ENCODE results near the gene LCNL1. TPM values are rescaled to one million over a fixed set of nuclear protein-coding genes. Genes with fewer than 3 reads are reported as not detected.
A peak's percentile ranks its signal among the peaks of the same experiment; 100 is the strongest.

LCNL1 gene
- polyA plus RNA-seq, 3 donors from 2014 or later: not detected

DNA sequence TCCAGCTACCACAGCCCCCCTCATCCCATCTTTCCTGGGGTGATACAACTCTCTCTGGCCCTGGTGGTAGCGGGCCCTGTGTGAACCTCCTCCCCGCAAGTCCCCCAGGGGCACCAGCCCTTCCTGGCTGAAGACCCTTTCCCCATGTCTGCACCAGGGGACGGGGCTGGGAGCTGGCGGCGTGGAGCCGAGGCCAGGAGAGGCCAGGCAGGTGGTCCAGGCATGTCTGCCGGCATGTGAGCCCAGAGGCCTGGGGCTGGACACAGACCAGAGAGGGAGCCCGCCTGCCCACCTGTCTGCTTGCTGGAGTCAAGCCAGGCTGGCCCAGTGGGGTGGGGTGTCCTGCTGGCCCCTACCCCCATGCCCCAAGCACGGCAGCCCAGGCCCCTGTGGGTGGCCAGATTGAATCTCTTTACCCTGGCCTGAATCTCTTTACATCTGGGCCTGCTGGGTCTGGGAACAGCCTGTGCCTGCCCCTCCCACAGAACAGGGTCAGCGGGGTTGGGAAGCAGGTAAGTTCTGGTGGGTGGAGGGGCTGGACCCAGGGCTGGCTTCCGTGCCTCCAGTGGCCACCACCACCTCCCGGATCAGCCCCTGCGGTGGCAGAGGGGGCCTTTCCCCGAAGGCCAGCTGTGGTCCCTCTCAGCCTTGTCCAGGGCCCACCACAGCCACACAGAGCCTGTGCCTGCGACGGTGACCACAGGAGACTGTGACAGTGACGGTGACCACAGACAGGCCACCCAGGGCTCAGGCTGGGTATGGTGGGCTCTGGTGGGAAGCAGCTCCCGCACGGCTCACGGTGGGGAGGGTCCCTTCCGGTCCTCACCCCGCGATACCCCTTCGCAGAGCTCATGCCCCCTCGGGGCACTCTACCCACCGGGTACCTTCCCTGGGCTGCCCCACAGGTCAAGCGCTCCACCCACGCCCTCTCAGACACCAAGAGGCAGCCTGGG lies 23.6 kb upstream of the LCNL1 start:
- Mint-ChIP-seq H3K4me3 (peak overlapping the region in 4 of 5 donors; percentile 18 to 87 (median 66)), H3K27ac (peak overlapping the region; percentile 88 to 100 (median 98)), H3K4me1 (peaks cover 59 to 73% of the 10 kb centered on the region in 2 donors), H3K36me3 (peaks cover 6 to 7% (median 7%) of the 10 kb centered on the region in 3 donors), H3K27me3 (ENCODE audit: low read depth in 3 of 3) (peaks cover 4 to 8% (median 5%) of the 10 kb centered on the region in 3 donors), H3K9me3 (peaks cover 0 to 5% (median 0%) of the 10 kb centered on the region in 6 donors)
- DNase-seq: peak in 2 of 3 donors; percentile 38 to 52

DNA sequence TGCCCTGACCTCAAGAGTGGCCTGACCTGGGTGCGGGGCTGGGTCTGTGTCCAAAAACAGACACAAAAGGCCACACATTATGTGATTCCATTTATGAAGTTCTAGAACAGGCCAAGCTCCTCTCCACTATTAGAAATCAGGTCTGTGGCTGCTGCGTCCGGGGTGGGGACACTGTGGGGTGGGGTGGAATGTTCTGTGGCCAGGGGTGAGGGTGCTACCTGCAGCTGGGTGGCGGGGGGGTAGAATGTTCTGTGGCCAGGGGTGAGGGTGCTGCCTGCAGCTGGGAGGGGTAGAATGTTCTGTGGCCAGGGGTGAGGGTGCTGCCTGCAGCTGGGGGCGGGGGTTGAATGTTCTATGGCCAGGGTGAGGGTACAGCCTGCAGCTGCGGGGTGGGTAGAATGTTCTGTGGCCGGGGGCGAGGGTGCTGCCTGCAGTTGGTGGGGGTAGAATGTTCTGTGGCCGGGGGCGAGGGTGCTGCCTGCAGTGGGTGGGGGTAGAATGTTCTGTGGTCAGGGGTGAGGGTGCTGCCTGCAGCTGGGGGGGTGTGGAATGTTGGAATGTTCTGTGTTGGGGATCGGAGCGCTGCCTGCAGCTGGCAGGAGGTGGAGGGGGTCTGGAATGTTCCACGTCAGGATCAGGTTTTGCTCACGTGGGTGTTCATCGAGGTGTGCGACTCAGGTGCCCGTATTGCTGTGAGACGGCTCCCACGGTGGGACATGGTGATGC lies 22.4 kb upstream of the LCNL1 start:
- peaks cover 70 to 78% of the 10 kb centered on the region in 2 donors for H3K4me1 Mint-ChIP-seq
- H3K36me3 Mint-ChIP-seq: peaks cover 6 to 7% (median 7%) of the 10 kb centered on the region in 3 donors
- peak overlapping the region; percentile 88 to 100 (median 98) for H3K27ac Mint-ChIP-seq

DNA sequence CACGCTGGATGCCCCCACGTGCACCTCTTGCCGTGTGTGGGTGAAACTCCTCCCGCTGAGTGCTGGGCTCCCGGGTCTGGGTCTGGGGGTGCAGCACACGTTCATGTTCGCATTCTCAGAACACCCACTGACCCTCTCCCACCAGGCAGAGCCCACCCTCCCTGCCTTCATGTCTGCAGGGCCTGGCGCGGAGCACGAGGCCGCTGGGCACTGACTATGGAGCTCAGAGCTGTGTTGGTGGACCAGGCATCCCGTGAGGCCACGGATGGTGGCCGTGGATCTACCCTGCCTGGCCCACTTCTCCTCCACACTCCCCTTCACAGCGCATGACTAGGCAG lies 21.9 kb upstream of the LCNL1 start:
- Mint-ChIP-seq H3K9me3 (peaks cover 0 to 5% (median 0%) of the 10 kb centered on the region in 6 donors), H3K27ac (peak overlapping the region; percentile 88 to 100 (median 98)), H3K36me3 (peaks cover 6 to 7% (median 7%) of the 10 kb centered on the region in 3 donors), H3K4me3 (peak overlapping the region in 4 of 5 donors; percentile 86 to 93 (median 86)), H3K27me3 (ENCODE audit: low read depth in 3 of 3) (peaks cover 7 to 11% (median 8%) of the 10 kb centered on the region in 3 donors), H3K4me1 (peaks cover 75 to 83% of the 10 kb centered on the region in 2 donors)
- DNase-seq: peak in 1 of 3 donors; percentile 36

More for the DNA sequence above, 22.4 kb upstream of the LCNL1 start:
- H3K9me3 Mint-ChIP-seq: peaks cover 0 to 5% (median 0%) of the 10 kb centered on the region in 6 donors
- H3K4me3 Mint-ChIP-seq: peak overlapping the region; percentile 81 to 93 (median 86)
- H3K27me3 Mint-ChIP-seq (ENCODE audit: low read depth in 3 of 3): peaks cover 4 to 8% (median 8%) of the 10 kb centered on the region in 3 donors
- DNase-seq: peak; percentile 80 to 88 (median 84)

DNA sequence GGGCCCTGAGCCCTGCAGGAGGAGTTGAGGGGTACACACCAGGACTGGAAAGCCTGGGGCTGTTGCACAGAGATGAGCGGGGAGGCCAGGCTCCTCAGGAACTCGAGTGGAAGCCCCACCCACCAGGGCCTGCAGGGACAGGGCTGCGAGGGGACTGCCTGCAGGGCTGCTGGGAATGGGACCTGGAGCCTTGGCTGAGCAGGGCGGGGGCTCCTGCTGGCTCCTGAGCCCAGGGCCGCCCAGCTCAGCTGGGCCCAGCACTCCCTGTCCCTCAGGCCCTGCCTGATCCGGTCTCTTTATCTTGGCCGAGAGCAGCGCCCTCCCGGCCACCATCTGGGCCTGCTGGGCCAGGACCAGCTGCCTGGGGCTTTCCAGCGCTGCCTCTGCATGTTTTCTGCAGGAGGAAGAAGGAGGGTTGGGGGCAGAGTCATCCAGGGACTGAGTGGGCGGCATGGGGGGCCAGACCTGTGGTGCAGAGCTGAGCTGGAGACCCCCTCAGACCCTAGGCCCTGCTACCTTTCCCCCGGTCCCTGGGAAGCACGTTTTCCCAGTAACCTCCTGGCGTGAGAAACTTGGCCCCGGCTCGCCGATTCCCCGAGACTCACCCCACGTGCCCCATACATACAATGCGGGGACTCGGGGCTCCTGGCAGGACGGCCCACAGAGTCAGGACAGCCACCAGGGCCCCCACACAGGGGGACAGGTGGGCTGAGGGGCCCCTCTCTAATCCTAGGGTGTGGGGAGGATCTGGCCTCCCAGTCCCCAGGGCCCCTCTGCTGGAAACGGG lies 21.3 kb upstream of the LCNL1 start:
- Mint-ChIP-seq H3K4me1 (peaks cover 75 to 83% of the 10 kb centered on the region in 2 donors), H3K27me3 (ENCODE audit: low read depth in 3 of 3) (peaks cover 8 to 16% (median 9%) of the 10 kb centered on the region in 3 donors)

GRCh38 chr9:136962163-136962562 lies 20.6 kb upstream of the LCNL1 start:
- Mint-ChIP-seq H3K4me3 (peak overlapping the region; percentile 5 to 77 (median 70)), H3K27me3 (ENCODE audit: low read depth in 3 of 3) (peaks cover 5 to 16% (median 9%) of the 10 kb centered on the region in 3 donors), H3K36me3 (no peaks in the 10 kb centered on the region), H3K4me1 (peaks cover 72 to 83% of the 10 kb centered on the region in 2 donors), H3K27ac (peak overlapping the region; percentile 61 to 90 (median 82)), H3K9me3 (no peaks in the 10 kb centered on the region)
- no peak for DNase-seq

More for the DNA sequence above, 21.3 kb upstream of the LCNL1 start:
- Mint-ChIP-seq H3K9me3 (peaks cover 0 to 3% (median 0%) of the 10 kb centered on the region in 6 donors), H3K36me3 (peaks cover 3 to 4% (median 3%) of the 10 kb centered on the region in 3 donors), H3K27ac (peak overlapping the region; percentile 61 to 100 (median 94)), H3K4me3 (peak overlapping the region in 3 of 5 donors; percentile 66 to 93 (median 87))
- no peak for DNase-seq

DNA sequence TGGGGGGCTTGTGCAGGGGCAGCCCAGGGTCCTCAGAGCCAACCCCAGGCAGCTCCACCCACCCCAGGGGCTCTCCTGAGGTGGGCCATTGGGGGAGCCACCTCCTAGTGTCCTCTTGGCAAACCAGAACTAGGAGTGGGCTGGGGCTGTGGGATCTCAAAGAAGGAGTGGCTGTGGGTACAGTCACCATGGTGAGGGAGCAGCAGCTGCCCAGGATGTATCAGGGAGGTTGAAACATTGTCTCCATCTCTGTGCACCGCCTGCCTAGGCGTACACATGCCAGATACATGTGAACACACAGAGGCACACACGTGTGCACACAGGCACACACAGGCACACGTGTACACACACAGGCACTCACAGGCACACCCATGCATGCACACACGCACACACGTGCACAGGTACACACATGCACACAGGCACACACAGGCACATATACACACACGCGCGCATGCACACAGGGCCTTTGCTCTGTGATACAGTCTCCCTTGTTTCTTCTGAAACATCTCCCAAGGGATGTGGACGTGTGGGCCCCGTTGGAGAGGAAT lies 20.0 kb upstream of the LCNL1 start:
- no peak for DNase-seq
- Mint-ChIP-seq H3K4me1 (peaks cover 68 to 81% of the 10 kb centered on the region in 2 donors), H3K36me3 (no peaks in the 10 kb centered on the region), H3K27ac (peak overlapping the region; percentile 79 to 90 (median 86)), H3K4me3 (peak overlapping the region; percentile 56 to 77 (median 70)), H3K27me3 (ENCODE audit: low read depth in 3 of 3) (peaks cover 5 to 16% (median 9%) of the 10 kb centered on the region in 3 donors), H3K9me3 (no peaks in the 10 kb centered on the region)

- Mint-ChIP-seq H3K27ac (peak overlapping the region in 5 of 6 donors; percentile 79 to 90 (median 86)), H3K4me1 (peaks cover 62 to 75% of the 10 kb centered on the region in 2 donors), H3K9me3 (no peaks in the 10 kb centered on the region), H3K4me3 (peak overlapping the region in 3 of 5 donors; percentile 70 to 77 (median 72)), H3K36me3 (no peaks in the 10 kb centered on the region), H3K27me3 (ENCODE audit: low read depth in 3 of 3) (peaks cover 5 to 16% (median 9%) of the 10 kb centered on the region in 3 donors)
- DNase-seq: no peak
Measured at GRCh38 chr9:136963341-136963740, 19.5 kb upstream of the LCNL1 start.

GRCh38 chr9:136963751-136964150 lies 19.0 kb upstream of the LCNL1 start:
- DNase-seq: no peak
- H3K4me3 Mint-ChIP-seq: no peak overlapping the region
- peaks cover 62 to 71% of the 10 kb centered on the region in 2 donors for H3K4me1 Mint-ChIP-seq
- no peaks in the 10 kb centered on the region for H3K36me3 Mint-ChIP-seq
- peaks cover 5 to 16% (median 9%) of the 10 kb centered on the region in 3 donors for H3K27me3 Mint-ChIP-seq (ENCODE audit: low read depth in 3 of 3)
- H3K9me3 Mint-ChIP-seq: no peaks in the 10 kb centered on the region
- H3K27ac Mint-ChIP-seq: peak overlapping the region in 1 of 6 donors; percentile 79

DNA sequence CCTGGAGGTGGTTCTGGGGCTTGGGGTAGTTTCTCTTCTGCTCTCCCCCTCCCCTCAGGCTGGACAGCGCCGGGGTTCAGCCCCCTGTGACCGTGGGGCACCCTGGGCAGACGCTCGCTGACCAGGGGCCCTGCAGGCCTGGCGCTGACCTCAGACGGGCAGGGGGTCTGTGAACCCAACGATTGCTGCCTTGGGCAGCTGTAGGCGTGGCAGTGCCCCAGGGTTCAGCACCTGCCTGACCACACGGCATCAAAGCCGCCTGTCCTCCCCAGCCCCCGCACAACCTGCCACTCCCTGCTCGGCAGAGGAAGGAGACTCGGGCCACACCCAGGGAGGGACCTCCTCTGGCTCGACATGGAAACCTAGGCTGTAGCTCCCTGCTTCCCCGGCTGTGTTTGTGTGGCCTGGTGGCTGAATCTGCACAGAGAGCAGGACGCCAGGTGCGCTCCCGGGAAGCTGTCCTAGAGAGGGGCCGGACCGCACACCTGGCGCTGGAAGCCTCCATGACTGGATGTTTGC lies 18.6 kb upstream of the LCNL1 start:
- no peaks in the 10 kb centered on the region for H3K9me3 Mint-ChIP-seq
- no peak for DNase-seq
- peak overlapping the region in 2 of 6 donors; percentile 46 to 62 for H3K27ac Mint-ChIP-seq
- H3K4me3 Mint-ChIP-seq: peak overlapping the region in 2 of 5 donors; percentile 31 to 56
- H3K27me3 Mint-ChIP-seq (ENCODE audit: low read depth in 3 of 3): peaks cover 5 to 16% (median 9%) of the 10 kb centered on the region in 3 donors
- H3K36me3 Mint-ChIP-seq: no peaks in the 10 kb centered on the region
- peaks cover 57 to 67% of the 10 kb centered on the region in 2 donors for H3K4me1 Mint-ChIP-seq

DNA sequence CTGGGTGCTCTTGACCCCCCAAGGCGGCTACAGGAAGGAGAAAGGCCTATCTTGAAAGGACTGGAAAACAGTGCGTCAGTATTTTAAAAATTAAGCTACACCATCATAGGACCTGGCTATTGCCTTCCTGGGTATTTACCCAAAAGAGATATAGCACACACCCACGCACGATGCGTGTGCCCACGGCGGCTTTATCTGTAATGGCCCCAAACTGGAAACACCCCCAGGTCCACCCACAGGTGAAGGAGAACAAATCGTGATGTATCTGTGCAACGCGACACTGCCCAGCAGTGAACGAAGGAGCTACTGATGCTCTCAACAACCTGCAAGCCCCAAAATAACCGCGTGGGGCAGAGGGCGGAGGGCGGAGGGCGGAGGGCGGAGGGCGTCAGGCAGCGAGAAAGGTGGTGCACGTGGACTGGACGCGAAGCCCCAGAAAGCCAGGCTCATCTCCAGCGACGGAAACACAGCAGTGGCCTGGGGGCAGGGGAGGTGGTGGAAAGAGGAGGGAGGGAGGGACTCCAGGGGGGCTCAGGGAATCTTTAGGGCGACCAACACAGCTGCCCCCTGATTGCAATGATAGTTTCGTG lies 17.9 kb upstream of the LCNL1 start:
- Mint-ChIP-seq H3K4me3 (peak overlapping the region; percentile 31 to 85 (median 56)), H3K27ac (peak overlapping the region; percentile 57 to 93 (median 66)), H3K27me3 (ENCODE audit: low read depth in 3 of 3) (peaks cover 5 to 16% (median 9%) of the 10 kb centered on the region in 3 donors), H3K36me3 (no peaks in the 10 kb centered on the region), H3K9me3 (no peaks in the 10 kb centered on the region), H3K4me1 (peaks cover 55 to 60% of the 10 kb centered on the region in 2 donors)
- DNase-seq: no peak

GRCh38 chr9:136965771-136966484 lies 16.9 kb upstream of the LCNL1 start:
- Mint-ChIP-seq H3K27me3 (ENCODE audit: low read depth in 3 of 3) (peaks cover 0 to 11% (median 5%) of the 10 kb centered on the region in 3 donors), H3K9me3 (no peaks in the 10 kb centered on the region), H3K4me1 (peaks cover 45 to 50% of the 10 kb centered on the region in 2 donors), H3K4me3 (peak overlapping the region; percentile 67 to 91 (median 77)), H3K27ac (peak overlapping the region; percentile 82 to 93 (median 90)), H3K36me3 (no peaks in the 10 kb centered on the region)
- DNase-seq: peak; percentile 53 to 57 (median 56)
